GM12801 (cell line): ENCODE data around the gene CFI.

ENCODE experiments used
- CTCF ChIP-seq: IDR thresholded peaks from one replicate; pipeline ENCODE4 v1.5.1; 2011; ENCODE audit warnings: control low read depth; ENCODE audit not compliant: insufficient read length; ENCODE audit errors: extremely low read depth

Gene CFI

DNA sequence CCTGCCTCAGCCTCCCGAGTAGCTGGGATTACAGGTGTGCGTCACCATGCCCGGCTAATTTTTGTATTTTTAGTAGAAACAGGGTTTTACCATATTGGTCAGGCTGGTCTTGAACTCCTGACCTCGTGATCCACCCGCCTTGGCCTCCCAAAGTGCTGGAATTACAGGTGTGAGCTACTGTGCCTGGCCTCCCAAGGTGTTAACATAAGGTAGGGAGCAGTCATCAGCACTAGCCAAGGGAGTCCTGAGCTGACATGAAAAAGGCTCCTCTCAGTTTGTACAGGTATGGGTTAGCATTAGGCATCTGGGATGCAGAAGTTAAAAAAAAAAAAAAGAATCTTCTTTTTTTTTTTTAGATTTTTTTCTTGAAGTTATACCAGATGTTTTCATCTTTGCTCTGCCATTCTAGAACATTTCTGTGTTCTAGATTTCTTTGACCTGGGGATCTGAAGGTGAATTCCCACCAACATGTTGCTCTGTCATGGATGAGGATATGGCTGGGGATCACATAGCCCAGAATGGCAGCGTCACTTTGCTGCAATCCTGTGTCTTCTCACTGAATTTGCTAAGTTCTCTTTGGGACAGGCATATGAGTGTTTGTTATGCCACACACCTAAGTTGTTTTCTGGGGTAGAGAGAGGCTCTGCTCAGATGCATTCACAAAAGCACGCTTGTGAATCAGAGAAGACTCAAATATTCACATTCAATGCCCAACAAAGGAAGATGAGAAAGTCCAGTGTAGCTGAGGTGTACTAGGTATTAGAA, 47.5 kb downstream of the CFI start:
- TF ChIP-seq CTCF: no peak

GRCh38 chr4:109752525-109752924, 49.3 kb downstream of the CFI start:
- TF ChIP-seq CTCF: no peak

DNA sequence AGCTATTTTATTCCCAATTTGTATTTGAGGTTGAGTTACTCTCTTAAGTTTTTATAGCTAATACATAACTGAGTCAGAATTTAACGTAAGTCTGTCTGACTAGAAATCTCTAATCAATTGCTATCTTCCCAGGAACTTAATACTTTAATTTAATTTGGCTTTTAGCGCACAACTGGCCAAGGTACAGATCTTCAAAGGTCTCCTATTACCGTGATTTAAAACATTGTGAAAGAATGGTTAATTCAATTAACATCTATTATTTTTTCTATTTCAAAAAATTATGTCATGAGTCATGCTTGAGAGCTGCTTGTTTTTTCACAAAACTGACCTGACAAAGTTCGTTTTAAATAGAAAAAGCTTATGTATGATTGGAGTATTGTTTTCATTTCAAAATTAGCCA, 49.9 kb downstream of the CFI start:
- no peak for TF ChIP-seq CTCF

DNA sequence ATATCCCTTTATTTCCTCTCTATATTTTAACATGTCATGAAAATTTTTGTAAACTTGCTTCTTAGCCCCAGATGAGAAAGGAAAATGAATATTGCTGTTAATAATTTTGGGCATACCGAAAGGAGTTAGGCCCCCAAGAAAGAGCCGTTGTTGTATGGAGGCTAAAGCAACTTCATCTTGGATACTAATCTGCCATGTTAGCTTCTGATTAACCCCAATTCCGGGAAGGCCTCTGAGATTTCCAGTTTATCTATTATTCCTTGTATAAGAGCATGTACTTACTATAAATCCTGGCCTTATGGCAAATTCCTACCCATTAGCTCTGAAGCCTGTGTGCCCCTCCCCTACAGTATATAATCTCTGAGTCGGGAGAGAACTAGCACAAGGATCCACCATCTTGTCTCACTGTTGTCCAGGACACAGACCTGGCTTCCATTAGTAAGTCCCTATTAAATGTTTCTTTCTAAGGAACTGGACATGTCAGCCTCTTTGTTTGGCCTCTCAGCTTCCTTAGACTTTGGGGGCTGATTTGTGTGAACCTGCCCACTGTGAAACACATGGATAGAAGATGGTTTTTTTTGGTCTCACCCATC, 51.1 kb downstream of the CFI start:
- TF ChIP-seq CTCF: no peak

GRCh38 chr4:109749388-109750082, 52.3 kb downstream of the CFI start:
- no peak for TF ChIP-seq CTCF

DNA sequence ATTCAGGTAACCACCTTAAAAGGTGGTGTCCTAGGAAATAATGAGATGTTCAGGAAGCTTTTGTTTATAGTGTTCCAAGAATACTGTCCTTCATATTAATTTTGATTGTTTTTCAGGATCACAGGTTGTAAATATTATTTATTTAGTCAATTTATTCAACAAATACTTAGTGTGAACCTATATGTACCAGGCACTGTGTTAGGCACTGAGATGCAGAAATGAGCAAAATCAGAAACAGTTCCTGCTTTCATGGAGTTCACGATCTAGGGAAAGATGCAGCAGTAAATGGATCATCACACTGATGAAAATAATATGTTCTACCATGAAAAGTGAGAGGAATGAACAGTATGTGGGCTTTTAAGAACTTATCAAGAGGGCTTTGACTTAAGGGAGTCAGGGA, 53.7 kb downstream of the CFI start:
- TF ChIP-seq CTCF: no peak

- no peak for TF ChIP-seq CTCF
These were observed 55.1 kb downstream of the CFI start for GRCh38 chr4:109746728-109747127.
